HEK293 (cell line): ENCODE data around the gene ACAP2.

Experiments
- CTCF ChIA-PET: fragments of 350-600 bp; formaldehyde crosslinking; extraction: SDS; loops from one replicate; lab custom pipeline; 2021; ENCODE audit warnings: antibody characterized with exemption; lab: Yijun Ruan, JAX
- POLR2A ChIA-PET: fragments of 300-600 bp; formaldehyde crosslinking; extraction: SDS; loops from one replicate; lab custom pipeline; 2020; ENCODE audit warnings: antibody characterized with exemption, inconsistent platforms; lab: Yijun Ruan, JAX
- H3K27ac ChIP-seq: fragments of 200-500 bp; sonication (Bioruptor generic); 2 replicates; pipeline ENCODE4 v1.5.1; 2014; ENCODE audit warnings: low read depth, low read length, control low read depth, inconsistent platforms; ENCODE audit errors: extremely low read depth
- H3K36me3 ChIP-seq, 2 experiments: fragments of 200-500 bp in 1 of 2; sonication (Bioruptor generic) in 1 of 2; 1 replicate in 1 of 2; 2 replicates in 1 of 2; pipeline ENCODE4 v1.5.1; 2014 to 2017; ENCODE audit warnings: inconsistent platforms in 2 of 2, low read length in 2 of 2; ENCODE audit not compliant: control insufficient read depth in 2 of 2, insufficient read depth in 1 of 2
- H3K4me1 ChIP-seq: fragments of 200-500 bp; sonication (Bioruptor generic); 2 replicates; pipeline ENCODE4 v1.5.1; 2014; ENCODE audit warnings: mild to moderate bottlenecking, low read length, inconsistent platforms; ENCODE audit not compliant: control insufficient read depth, insufficient read depth
- H3K4me3 ChIP-seq: 2 replicates; pipeline ENCODE4 v1.5.1; 2011; ENCODE audit warnings: low read depth, mild to moderate bottlenecking, control low read depth, low read length, moderate library complexity
- H3K9me3 ChIP-seq: fragments of 200-500 bp; sonication (Bioruptor generic); 2 replicates; pipeline ENCODE4 v1.5.1; 2014; ENCODE audit warnings: low read depth, low read length, inconsistent platforms; ENCODE audit not compliant: control insufficient read depth, insufficient read depth
- INSM2 ChIP-seq: fragments of 450-650 bp; formaldehyde crosslinking; IDR thresholded peaks from 2 replicates; pipeline ENCODE4 v1.5.1; 2016; ENCODE audit warnings: missing biosample characterization, missing genetic modification characterization
- KLF8 ChIP-seq: fragments of 450-650 bp; formaldehyde crosslinking; IDR thresholded peaks from 2 replicates; pipeline ENCODE4 v1.5.1; 2016; ENCODE audit warnings: missing biosample characterization, missing genetic modification characterization
- PRDM10 ChIP-seq: fragments of 450-650 bp; formaldehyde crosslinking; IDR thresholded peaks from 2 replicates; pipeline ENCODE4 v1.5.1; 2016; ENCODE audit warnings: missing biosample characterization, missing genetic modification characterization
- REST ChIP-seq: fragments of 450-650 bp; formaldehyde crosslinking; IDR thresholded peaks from 2 replicates; pipeline ENCODE4 v1.5.1; 2016; ENCODE audit warnings: missing biosample characterization, missing genetic modification characterization
- ZNF211 ChIP-seq: fragments of 450-650 bp; formaldehyde crosslinking; IDR thresholded peaks from 2 replicates; pipeline ENCODE4 v1.5.1; 2016; ENCODE audit warnings: low read depth, missing biosample characterization, missing genetic modification characterization
- ZNF221 ChIP-seq: fragments of 450-650 bp; formaldehyde crosslinking; IDR thresholded peaks from 2 replicates; pipeline ENCODE4 v1.5.1; 2017; ENCODE audit warnings: missing biosample characterization, missing genetic modification characterization, borderline replicate concordance
- ZNF292 ChIP-seq: fragments of 450-650 bp; formaldehyde crosslinking; IDR thresholded peaks from 2 replicates; pipeline ENCODE4 v1.5.1; 2016; ENCODE audit warnings: low read depth, missing biosample characterization, missing genetic modification characterization, borderline replicate concordance
- ZNF473 ChIP-seq: fragments of 450-650 bp; formaldehyde crosslinking; IDR thresholded peaks from 2 replicates; pipeline ENCODE4 v1.5.1; 2017; ENCODE audit warnings: missing biosample characterization, missing genetic modification characterization
- ZNF510 ChIP-seq: fragments of 450-650 bp; formaldehyde crosslinking; IDR thresholded peaks from 2 replicates; pipeline ENCODE4 v1.5.1; 2018; ENCODE audit warnings: mild to moderate bottlenecking, missing genetic modification characterization, missing biosample characterization; ENCODE audit not compliant: insufficient replicate concordance
- ZNF548 ChIP-seq: fragments of 450-650 bp; formaldehyde crosslinking; IDR thresholded peaks from 2 replicates; pipeline ENCODE4 v1.5.1; 2016; ENCODE audit warnings: missing biosample characterization, missing genetic modification characterization
- ZNF558 ChIP-seq: fragments of 450-650 bp; formaldehyde crosslinking; IDR thresholded peaks from 2 replicates; pipeline ENCODE4 v1.5.1; 2016; ENCODE audit warnings: missing biosample characterization, missing genetic modification characterization
- ZNF600 ChIP-seq: fragments of 450-650 bp; formaldehyde crosslinking; IDR thresholded peaks from 2 replicates; pipeline ENCODE4 v1.5.1; 2016; ENCODE audit warnings: missing biosample characterization, missing genetic modification characterization
- ZNF639 ChIP-seq: fragments of 450-650 bp; formaldehyde crosslinking; IDR thresholded peaks from 2 replicates; pipeline ENCODE4 v1.5.1; 2016; ENCODE audit warnings: missing biosample characterization, missing genetic modification characterization
- ZNF692 ChIP-seq: fragments of 450-650 bp; formaldehyde crosslinking; IDR thresholded peaks from 2 replicates; pipeline ENCODE4 v1.5.1; 2016; ENCODE audit warnings: missing biosample characterization, missing genetic modification characterization
- ZNF701 ChIP-seq: fragments of 450-650 bp; formaldehyde crosslinking; IDR thresholded peaks from 2 replicates; pipeline ENCODE4 v1.5.1; 2016; ENCODE audit warnings: missing biosample characterization, missing genetic modification characterization
- ZNF747 ChIP-seq: fragments of 450-650 bp; formaldehyde crosslinking; IDR thresholded peaks from 2 replicates; pipeline ENCODE4 v1.5.1; 2016; ENCODE audit warnings: missing biosample characterization, missing genetic modification characterization
- ZNF76 ChIP-seq: fragments of 450-650 bp; formaldehyde crosslinking; IDR thresholded peaks from 2 replicates; pipeline ENCODE4; 2016; ENCODE audit warnings: low read depth, missing biosample characterization, missing genetic modification characterization, borderline replicate concordance
- ZSCAN23 ChIP-seq: fragments of 450-650 bp; formaldehyde crosslinking; IDR thresholded peaks from 2 replicates; pipeline ENCODE4 v1.5.1; 2016; ENCODE audit warnings: missing biosample characterization, missing genetic modification characterization
- ZSCAN30 ChIP-seq: fragments of 450-650 bp; IDR thresholded peaks from 2 replicates; pipeline ENCODE4 v1.5.1; 2018; ENCODE audit warnings: missing biosample characterization, mild to moderate bottlenecking, missing genetic modification characterization, moderate library complexity
- ZSCAN4 ChIP-seq: fragments of 450-650 bp; formaldehyde crosslinking; IDR thresholded peaks from 2 replicates; pipeline ENCODE4 v1.5.1; 2017; ENCODE audit warnings: missing biosample characterization, missing genetic modification characterization

The ACAP2 gene

GRCh38 chr3:195226900-195227447, 215.8 kb downstream of the ACAP2 start (continued):
- TF ChIP-seq ZNF639: no peak

GRCh38 chr3:195226445-195226844, 216.4 kb downstream of the ACAP2 start:
- CTCF ChIA-PET: interaction anchor here (0.8 kb wide), 1 partner anchor 27 kb away, joined by 3 read pairs; no protein-coding TSS in a partner anchor
- H3K4me3 ChIP-seq: no peak overlapping the region
- H3K9me3 ChIP-seq: no peaks in the 10 kb centered on the region
- POLR2A ChIA-PET: no interaction called here
- peaks cover 0 to 19% of the 10 kb centered on the region in 2 experiments; a peak in 1 of 3 replicates for H3K36me3 ChIP-seq
- no peak overlapping the region for H3K27ac ChIP-seq
- H3K4me1 ChIP-seq: no peaks in the 10 kb centered on the region
- no peak for TF ChIP-seq PRDM10 (tag by site-specific recombination)
- no peak for TF ChIP-seq INSM2 (tag by site-specific recombination)
- no peak for TF ChIP-seq ZNF510
- no peak for TF ChIP-seq ZNF292
- no peak for TF ChIP-seq ZNF558 (tag by site-specific recombination)
- TF ChIP-seq ZSCAN4 (tag by site-specific recombination): no peak
- TF ChIP-seq ZNF211 (tag by site-specific recombination): no peak
- no peak for TF ChIP-seq ZSCAN30 (tag by site-specific recombination)
- TF ChIP-seq ZNF600: no peak
- no peak for TF ChIP-seq ZNF221 (tag by site-specific recombination)
- no peak for TF ChIP-seq ZNF701 (tag by site-specific recombination)
- TF ChIP-seq ZNF692 (tag by site-specific recombination): no peak
- no peak for TF ChIP-seq REST
- no peak for TF ChIP-seq ZNF473 (tag by site-specific recombination)
- TF ChIP-seq KLF8 (tag by site-specific recombination): no peak
- TF ChIP-seq ZNF548 (tag by site-specific recombination): no peak
- no peak for TF ChIP-seq ZNF747 (tag by site-specific recombination)
- no peak for TF ChIP-seq ZNF76
- TF ChIP-seq ZSCAN23: no peak
- TF ChIP-seq, all 188 proteins: peak for 0
